ENCODE data around the gene NEB. TPM values are rescaled to one million over a fixed set of nuclear protein-coding genes. Genes with fewer than 3 reads are reported as not detected.

The NEB gene
- total RNA-seq, 3 donors from 2014 or later (not counting 1 experiment from before 2014, with no cell fraction given): 5.0 to 5.7 (median 5.4) TPM

DNA sequence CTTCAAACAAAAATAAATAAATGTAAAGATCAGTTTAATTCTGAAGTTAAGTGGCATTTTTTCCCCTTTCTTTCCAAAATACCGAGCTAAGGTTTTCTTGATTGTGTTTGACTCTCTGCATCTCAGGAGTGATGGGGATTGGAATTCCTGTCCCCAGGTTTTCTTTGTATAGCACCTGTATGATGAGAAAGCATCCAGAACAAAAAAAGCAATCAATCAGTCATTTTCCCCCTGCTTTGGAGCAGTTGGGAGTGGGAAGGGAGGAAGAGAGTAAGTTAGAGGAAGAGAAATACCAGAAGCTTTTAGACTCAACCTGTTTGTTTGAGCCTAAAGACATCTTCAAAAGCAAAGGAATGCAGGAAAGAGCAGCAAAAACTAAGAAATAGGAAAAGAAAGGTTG lies 236.1 kb downstream of the NEB start:
- DNase-seq (no peak), ATAC-seq (no peak)
- H3K36me3 ChIP-seq (ENCODE audit: control insufficient read depth, insufficient read depth, low read length): no peaks in the 10 kb centered on the region
- Mint-ChIP-seq H3K27me3 (ENCODE audit: low read depth in 2 of 2) (no peaks in the 10 kb centered on the region), H3K27ac (no peak overlapping the region), H3K9me3 (no peaks in the 10 kb centered on the region), H3K36me3 (no peaks in the 10 kb centered on the region), H3K4me1 (no peaks in the 10 kb centered on the region), H3K4me3 (no peak overlapping the region)
- WGBS (ENCODE audit: insufficient coverage): no CpG with 5 or more reads among the region's 1 CpG
- H3K9me3 ChIP-seq (ENCODE audit: control insufficient read depth, insufficient read depth, low read length): no peaks in the 10 kb centered on the region
- H3K27me3 ChIP-seq (ENCODE audit: control insufficient read depth, insufficient read depth, low read length): no peaks in the 10 kb centered on the region
- intact Hi-C loops (cut with micrococcal nuclease): no loop called here
- no peak overlapping the region for H3K27ac ChIP-seq (ENCODE audit: low read length)
- no peaks in the 10 kb centered on the region for H3K4me1 ChIP-seq (ENCODE audit: control insufficient read depth, insufficient read depth, low read length)
- TF ChIP-seq, protein P1, sequence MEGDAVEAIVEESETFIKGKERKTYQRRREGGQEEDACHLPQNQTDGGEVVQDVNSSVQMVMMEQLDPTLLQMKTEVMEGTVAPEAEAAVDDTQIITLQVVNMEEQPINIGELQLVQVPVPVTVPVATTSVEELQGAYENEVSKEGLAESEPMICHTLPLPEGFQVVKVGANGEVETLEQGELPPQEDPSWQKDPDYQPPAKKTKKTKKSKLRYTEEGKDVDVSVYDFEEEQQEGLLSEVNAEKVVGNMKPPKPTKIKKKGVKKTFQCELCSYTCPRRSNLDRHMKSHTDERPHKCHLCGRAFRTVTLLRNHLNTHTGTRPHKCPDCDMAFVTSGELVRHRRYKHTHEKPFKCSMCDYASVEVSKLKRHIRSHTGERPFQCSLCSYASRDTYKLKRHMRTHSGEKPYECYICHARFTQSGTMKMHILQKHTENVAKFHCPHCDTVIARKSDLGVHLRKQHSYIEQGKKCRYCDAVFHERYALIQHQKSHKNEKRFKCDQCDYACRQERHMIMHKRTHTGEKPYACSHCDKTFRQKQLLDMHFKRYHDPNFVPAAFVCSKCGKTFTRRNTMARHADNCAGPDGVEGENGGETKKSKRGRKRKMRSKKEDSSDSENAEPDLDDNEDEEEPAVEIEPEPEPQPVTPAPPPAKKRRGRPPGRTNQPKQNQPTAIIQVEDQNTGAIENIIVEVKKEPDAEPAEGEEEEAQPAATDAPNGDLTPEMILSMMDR (IDR thresholded peaks at IDR 0.05): no peak
- H3K4me3 ChIP-seq (ENCODE audit: low read length): no peak overlapping the region

- Histone ChIP-seq H3K4me1 (ENCODE audit: control insufficient read depth, insufficient read depth, low read length) (no peaks in the 10 kb centered on the region), H3K4me3 (ENCODE audit: low read length) (no peak overlapping the region), H3K27me3 (ENCODE audit: control insufficient read depth, insufficient read depth, low read length) (no peaks in the 10 kb centered on the region), H3K9me3 (ENCODE audit: control insufficient read depth, insufficient read depth, low read length) (no peaks in the 10 kb centered on the region), H3K36me3 (ENCODE audit: control insufficient read depth, insufficient read depth, low read length) (peaks cover under 1% of the 10 kb centered on the region), H3K27ac (ENCODE audit: low read length) (no peak overlapping the region)
- TF ChIP-seq, protein P1 (IDR thresholded peaks at IDR 0.05): no peak
- no peaks in the 10 kb centered on the region for H3K27me3 Mint-ChIP-seq (ENCODE audit: low read depth in 2 of 2)
- peaks cover 0 to 3% of the 10 kb centered on the region in 2 donors for H3K4me1 Mint-ChIP-seq
- WGBS (ENCODE audit: insufficient coverage): 98% methylated on average over 4 of the region's 4 CpGs
- intact Hi-C loops (cut with micrococcal nuclease): no loop called here
- ATAC-seq: no peak
- no peak overlapping the region for H3K4me3 Mint-ChIP-seq
- H3K36me3 Mint-ChIP-seq: no peaks in the 10 kb centered on the region
- no peaks in the 10 kb centered on the region for H3K9me3 Mint-ChIP-seq
- H3K27ac Mint-ChIP-seq: no peak overlapping the region
- no peak for DNase-seq
Measured at GRCh38 chr2:151491496-151491895, 242.8 kb downstream of the NEB start.

DNA sequence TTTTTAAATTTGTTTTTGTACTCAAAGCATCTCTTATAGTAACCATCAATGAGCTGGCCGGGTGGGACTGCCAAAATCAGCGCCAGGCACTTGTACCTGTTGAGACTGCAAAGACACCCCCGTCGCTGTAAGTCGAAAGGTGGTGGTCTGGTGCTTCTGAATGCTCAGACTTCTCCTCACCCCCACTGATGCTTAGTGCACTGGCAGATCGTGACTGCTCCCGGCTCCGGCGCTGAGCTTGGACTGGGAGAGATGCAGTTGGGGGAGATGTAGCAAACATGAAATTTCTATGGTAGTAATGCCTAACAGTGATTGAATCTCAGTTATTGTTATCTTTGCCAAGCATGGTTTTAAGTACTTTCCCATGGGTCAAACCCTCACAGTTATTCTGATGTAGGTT lies 244.0 kb downstream of the NEB start:
- Histone ChIP-seq H3K9me3 (ENCODE audit: control insufficient read depth, insufficient read depth, low read length) (no peaks in the 10 kb centered on the region), H3K36me3 (ENCODE audit: control insufficient read depth, insufficient read depth, low read length) (peaks cover 2% of the 10 kb centered on the region), H3K4me1 (ENCODE audit: control insufficient read depth, insufficient read depth, low read length) (no peaks in the 10 kb centered on the region), H3K27me3 (ENCODE audit: control insufficient read depth, insufficient read depth, low read length) (no peaks in the 10 kb centered on the region), H3K27ac (ENCODE audit: low read length) (no peak overlapping the region), H3K4me3 (ENCODE audit: low read length) (no peak overlapping the region)
- Mint-ChIP-seq H3K4me1 (peaks cover 0 to 12% of the 10 kb centered on the region in 2 donors), H3K9me3 (no peaks in the 10 kb centered on the region), H3K4me3 (no peak overlapping the region), H3K36me3 (no peaks in the 10 kb centered on the region), H3K27ac (no peak overlapping the region), H3K27me3 (ENCODE audit: low read depth in 2 of 2) (no peaks in the 10 kb centered on the region)
- 96% methylated on average over 9 of the region's 9 CpGs for WGBS (ENCODE audit: insufficient coverage)
- ATAC-seq: no peak
- intact Hi-C loops (cut with micrococcal nuclease): no loop called here
- TF ChIP-seq, protein P1 (IDR thresholded peaks at IDR 0.05): no peak
- DNase-seq: no peak

- H3K36me3 ChIP-seq (ENCODE audit: control insufficient read depth, insufficient read depth, low read length): peaks cover 11% of the 10 kb centered on the region
- H3K4me3 Mint-ChIP-seq: no peak overlapping the region
- no peaks in the 10 kb centered on the region for H3K9me3 ChIP-seq (ENCODE audit: control insufficient read depth, insufficient read depth, low read length)
- no peaks in the 10 kb centered on the region for H3K27me3 Mint-ChIP-seq (ENCODE audit: low read depth in 2 of 2)
- no peak for ATAC-seq
- H3K27ac ChIP-seq (ENCODE audit: low read length): no peak overlapping the region
- H3K4me1 ChIP-seq (ENCODE audit: control insufficient read depth, insufficient read depth, low read length): no peaks in the 10 kb centered on the region
- peaks cover 0 to 18% of the 10 kb centered on the region in 2 donors for H3K4me1 Mint-ChIP-seq
- H3K4me3 ChIP-seq (ENCODE audit: low read length): no peak overlapping the region
- no peak for DNase-seq
- H3K9me3 Mint-ChIP-seq: no peaks in the 10 kb centered on the region
- WGBS (ENCODE audit: insufficient coverage): 86% methylated on average over 1 of the region's 1 CpG
- H3K36me3 Mint-ChIP-seq: no peaks in the 10 kb centered on the region
- TF ChIP-seq, protein P1 (IDR thresholded peaks at IDR 0.05): no peak
- H3K27ac Mint-ChIP-seq: no peak overlapping the region
- intact Hi-C loops (cut with micrococcal nuclease): no loop called here
- H3K27me3 ChIP-seq (ENCODE audit: control insufficient read depth, insufficient read depth, low read length): no peaks in the 10 kb centered on the region
Measured at GRCh38 chr2:151486053-151486452, 248.2 kb downstream of the NEB start.
